Stimulated activated effector memory CD8-positive, alpha-beta T cell treated with anti-CD3 and anti-CD28 coated beads, Interleukin-12 subunit alpha, Interleukin-12 subunit beta, amount 100 ng/mL, for 72 hours (primary cell): ENCODE results near the gene IMMP2L.

ENCODE experiments used
- ATAC-seq: fragments of 150-1000 bp; cut with Tn5 transposase; 2 replicates; pipeline ENCODE4 v1.10.0; 2021
- DNase-seq, 2 donors: peaks; one replicate each; pipeline ENCODE4 v3.0.0; 2021 to 2022; ENCODE audit warnings: low spot score in 2 of 2
- H3K27ac Mint-ChIP-seq: one replicate; pipeline ENCODE4 v1.8.0; 2022; ENCODE audit warnings: mild to moderate bottlenecking, mixed read lengths
- H3K36me3 Mint-ChIP-seq: one replicate; pipeline ENCODE4 v1.8.0; 2022; ENCODE audit warnings: mild to moderate bottlenecking, mixed read lengths
- H3K4me1 Mint-ChIP-seq: one replicate; pipeline ENCODE4 v1.8.0; 2022; ENCODE audit warnings: mixed read lengths
- H3K4me3 Mint-ChIP-seq: one replicate; pipeline ENCODE4 v1.8.0; 2022; ENCODE audit warnings: mild to moderate bottlenecking, mixed read lengths
- H3K9me3 Mint-ChIP-seq: one replicate; pipeline ENCODE4 v1.8.0; 2022; ENCODE audit warnings: mixed read lengths

Gene IMMP2L

GRCh38 chr7:111129435-111129834 lies 432.9 kb downstream of the IMMP2L start:
- H3K36me3 Mint-ChIP-seq = no peaks in the 10 kb centered on the region
- no peak for DNase-seq
- no peak overlapping the region for H3K4me3 Mint-ChIP-seq
- H3K27ac Mint-ChIP-seq = no peak overlapping the region
- no peaks in the 10 kb centered on the region for H3K4me1 Mint-ChIP-seq
- no peaks in the 10 kb centered on the region for H3K9me3 Mint-ChIP-seq
- ATAC-seq = no peak

- Mint-ChIP-seq H3K27ac (no peak overlapping the region), H3K9me3 (no peaks in the 10 kb centered on the region), H3K4me1 (no peaks in the 10 kb centered on the region), H3K4me3 (no peak overlapping the region), H3K36me3 (no peaks in the 10 kb centered on the region)
- DNase-seq (no peak), ATAC-seq (peak; percentile 51)
These were observed 435.3 kb downstream of the IMMP2L start for GRCh38 chr7:111126987-111127386.

GRCh38 chr7:111115966-111116365 lies 446.3 kb downstream of the IMMP2L start:
- Mint-ChIP-seq H3K27ac (no peak overlapping the region), H3K4me3 (no peak overlapping the region), H3K36me3 (peaks cover 20% of the 10 kb centered on the region), H3K9me3 (peaks cover 2% of the 10 kb centered on the region), H3K4me1 (peaks cover 12% of the 10 kb centered on the region)
- DNase-seq = no peak
- ATAC-seq = no peak

- no peak for DNase-seq
These were observed 448.9 kb downstream of the IMMP2L start for GRCh38 chr7:111113263-111114017.

GRCh38 chr7:111112439-111112838 lies 449.9 kb downstream of the IMMP2L start:
- peaks cover 2% of the 10 kb centered on the region for H3K9me3 Mint-ChIP-seq
- H3K4me3 Mint-ChIP-seq = no peak overlapping the region
- H3K4me1 Mint-ChIP-seq = peaks cover 12% of the 10 kb centered on the region
- DNase-seq = no peak
- H3K36me3 Mint-ChIP-seq = peaks cover 23% of the 10 kb centered on the region
- no peak overlapping the region for H3K27ac Mint-ChIP-seq
- no peak for ATAC-seq

More at GRCh38 chr7:111113263-111114017, 448.9 kb downstream of the IMMP2L start:
- H3K4me3 Mint-ChIP-seq = no peak overlapping the region
- ATAC-seq = peak; percentile 46
- peaks cover 22% of the 10 kb centered on the region for H3K36me3 Mint-ChIP-seq
- H3K9me3 Mint-ChIP-seq = peaks cover 2% of the 10 kb centered on the region
- peaks cover 12% of the 10 kb centered on the region for H3K4me1 Mint-ChIP-seq
- peak overlapping the region; percentile 55 for H3K27ac Mint-ChIP-seq

GRCh38 chr7:111108496-111108895 lies 453.8 kb downstream of the IMMP2L start:
- DNase-seq (no peak), ATAC-seq (peak; percentile 65)
- Mint-ChIP-seq H3K27ac (no peak overlapping the region), H3K9me3 (peaks cover 2% of the 10 kb centered on the region), H3K4me1 (peaks cover 4% of the 10 kb centered on the region), H3K36me3 (peaks cover 10% of the 10 kb centered on the region), H3K4me3 (no peak overlapping the region)

GRCh38 chr7:111108000-111108399 lies 454.3 kb downstream of the IMMP2L start:
- H3K9me3 Mint-ChIP-seq = peaks cover 2% of the 10 kb centered on the region
- H3K27ac Mint-ChIP-seq = no peak overlapping the region
- H3K4me3 Mint-ChIP-seq = no peak overlapping the region
- H3K4me1 Mint-ChIP-seq = no peaks in the 10 kb centered on the region
- peaks cover 10% of the 10 kb centered on the region for H3K36me3 Mint-ChIP-seq
- ATAC-seq (no peak), DNase-seq (no peak)

GRCh38 chr7:111107579-111107978 lies 454.7 kb downstream of the IMMP2L start:
- Mint-ChIP-seq H3K36me3 (peaks cover 10% of the 10 kb centered on the region), H3K4me1 (no peaks in the 10 kb centered on the region), H3K4me3 (no peak overlapping the region), H3K9me3 (peaks cover 2% of the 10 kb centered on the region), H3K27ac (no peak overlapping the region)
- no peak for DNase-seq
- ATAC-seq = no peak

- no peak for ATAC-seq
- Mint-ChIP-seq H3K9me3 (no peaks in the 10 kb centered on the region), H3K36me3 (peaks cover 17% of the 10 kb centered on the region), H3K4me3 (no peak overlapping the region), H3K27ac (no peak overlapping the region), H3K4me1 (no peaks in the 10 kb centered on the region)
- no peak for DNase-seq
These were observed 457.0 kb downstream of the IMMP2L start for GRCh38 chr7:111105269-111105668.

- Mint-ChIP-seq H3K4me3 (no peak overlapping the region), H3K27ac (no peak overlapping the region), H3K36me3 (peaks cover 17% of the 10 kb centered on the region), H3K9me3 (no peaks in the 10 kb centered on the region), H3K4me1 (no peaks in the 10 kb centered on the region)
- DNase-seq (no peak), ATAC-seq (no peak)
These were observed 457.6 kb downstream of the IMMP2L start for GRCh38 chr7:111104710-111105109.

GRCh38 chr7:111103678-111104274 lies 458.5 kb downstream of the IMMP2L start:
- peak; percentile 60 for ATAC-seq
- Mint-ChIP-seq H3K9me3 (no peaks in the 10 kb centered on the region), H3K36me3 (peaks cover 11% of the 10 kb centered on the region), H3K4me1 (no peaks in the 10 kb centered on the region), H3K27ac (no peak overlapping the region), H3K4me3 (no peak overlapping the region)
- DNase-seq = no peak

- DNase-seq (no peak), ATAC-seq (no peak)
- Mint-ChIP-seq H3K9me3 (no peaks in the 10 kb centered on the region), H3K27ac (no peak overlapping the region), H3K4me1 (no peaks in the 10 kb centered on the region), H3K4me3 (no peak overlapping the region), H3K36me3 (peaks cover 7% of the 10 kb centered on the region)
These were observed 459.2 kb downstream of the IMMP2L start for GRCh38 chr7:111103136-111103535.

- Mint-ChIP-seq H3K4me3 (no peak overlapping the region), H3K9me3 (no peaks in the 10 kb centered on the region), H3K36me3 (peaks cover 7% of the 10 kb centered on the region), H3K27ac (no peak overlapping the region), H3K4me1 (no peaks in the 10 kb centered on the region)
- no peak for DNase-seq
- peak; percentile 57 for ATAC-seq
These were observed 460.2 kb downstream of the IMMP2L start for GRCh38 chr7:111101856-111102646.

- Mint-ChIP-seq H3K4me3 (no peak overlapping the region), H3K9me3 (no peaks in the 10 kb centered on the region), H3K27ac (no peak overlapping the region), H3K36me3 (peaks cover 12% of the 10 kb centered on the region), H3K4me1 (peaks cover 10% of the 10 kb centered on the region)
- DNase-seq (no peak), ATAC-seq (no peak)
These were observed 463.4 kb downstream of the IMMP2L start for GRCh38 chr7:111098926-111099250.

- DNase-seq (no peak), ATAC-seq (peak; percentile 86)
- Mint-ChIP-seq H3K4me1 (peaks cover 16% of the 10 kb centered on the region), H3K9me3 (no peaks in the 10 kb centered on the region), H3K36me3 (peaks cover 18% of the 10 kb centered on the region), H3K27ac (no peak overlapping the region), H3K4me3 (no peak overlapping the region)
These were observed 464.0 kb downstream of the IMMP2L start for GRCh38 chr7:111098011-111098925.
